GM18519 (cell line): ENCODE results near the gene MYO16.

Experiments used
- ATAC-seq: cut with Tn5 transposase; IDR thresholded peaks from one replicate; pipeline ENCODE4 v1.9.1; 2021; ENCODE audit warnings: mild to moderate bottlenecking, moderate library complexity; ENCODE audit not compliant: unreplicated experiment, low FRiP score

Gene MYO16

GRCh38 chr13:108786456-108787200, 157.2 kb downstream of the MYO16 start:
- no peak for ATAC-seq

- ATAC-seq, result no peak
Measured at GRCh38 chr13:108787700-108788414, 158.4 kb downstream of the MYO16 start.

GRCh38 chr13:108789476-108789875, 160.1 kb downstream of the MYO16 start:
- ATAC-seq, result no peak

- no peak for ATAC-seq
Measured at GRCh38 chr13:108795841-108796240, 166.4 kb downstream of the MYO16 start.

GRCh38 chr13:108797354-108797753, 167.9 kb downstream of the MYO16 start:
- ATAC-seq, result no peak

GRCh38 chr13:108807841-108808240, 178.4 kb downstream of the MYO16 start:
- no peak for ATAC-seq

GRCh38 chr13:108812165-108812564, 182.8 kb downstream of the MYO16 start:
- ATAC-seq, result no peak

GRCh38 chr13:108812661-108813060, 183.2 kb downstream of the MYO16 start:
- ATAC-seq, result no peak

- ATAC-seq, result no peak
Measured at GRCh38 chr13:108813587-108814170, 184.3 kb downstream of the MYO16 start.

GRCh38 chr13:108816375-108816774, 187.0 kb downstream of the MYO16 start:
- ATAC-seq, result no peak

GRCh38 chr13:108827646-108828045, 198.2 kb downstream of the MYO16 start:
- no peak for ATAC-seq

GRCh38 chr13:108828086-108828815, 198.8 kb downstream of the MYO16 start:
- ATAC-seq, result no peak

GRCh38 chr13:108830916-108831315, 201.5 kb downstream of the MYO16 start:
- ATAC-seq, result no peak

- no peak for ATAC-seq
Measured at GRCh38 chr13:108833531-108833930, 204.1 kb downstream of the MYO16 start.

- ATAC-seq, result no peak
Measured at GRCh38 chr13:108834193-108834592, 204.8 kb downstream of the MYO16 start.

GRCh38 chr13:108835083-108835482, 205.7 kb downstream of the MYO16 start:
- ATAC-seq, result no peak

GRCh38 chr13:108850691-108851090, 221.3 kb downstream of the MYO16 start:
- no peak for ATAC-seq

- ATAC-seq, result no peak
Measured at GRCh38 chr13:108851660-108852059, 222.2 kb downstream of the MYO16 start.

GRCh38 chr13:108853031-108853430, 223.6 kb downstream of the MYO16 start:
- no peak for ATAC-seq

- ATAC-seq, result peak; percentile 90
Measured at GRCh38 chr13:108855737-108856387, 226.5 kb downstream of the MYO16 start.
